ENCODE measurements around the gene PTPN3. TPM values are rescaled to one million over a fixed set of nuclear protein-coding genes. Genes with fewer than 3 reads are reported as not detected.

The PTPN3 gene
- polyA plus RNA-seq, 2 of the 4 experiments (the other 2 are of a cell fraction) = 8.9 to 20.3 TPM

DNA sequence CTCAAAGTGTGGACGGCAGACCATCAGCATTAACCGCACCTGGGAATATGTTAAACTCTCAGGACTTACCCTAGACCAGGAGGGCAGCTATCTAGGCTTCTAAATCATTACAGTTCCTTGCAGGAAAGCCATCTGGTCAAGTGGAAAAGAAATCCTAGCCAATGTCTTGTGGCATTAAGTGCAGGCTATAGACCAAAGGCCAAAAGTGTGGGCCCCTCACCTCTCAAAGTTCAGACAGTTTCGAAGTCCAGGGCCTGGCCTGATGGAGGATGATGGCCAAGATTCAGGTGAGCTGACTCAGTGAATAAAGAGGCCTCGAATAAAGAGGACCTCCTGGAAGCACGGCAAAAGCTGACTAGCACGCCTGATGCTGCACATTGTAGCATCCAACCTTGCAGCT lies 24.0 kb upstream of the PTPN3 start:
- POLR2A ChIA-PET = no interaction called here
- CTCF ChIA-PET = interaction anchor here (0.8 to 13.4 kb wide), 15 partner anchors 9 to 339 kb away, joined by 3 to 88 read pairs (median 4); partner anchors contain the start of gene PTPN3
- FAIRE-seq = no peak

DNA sequence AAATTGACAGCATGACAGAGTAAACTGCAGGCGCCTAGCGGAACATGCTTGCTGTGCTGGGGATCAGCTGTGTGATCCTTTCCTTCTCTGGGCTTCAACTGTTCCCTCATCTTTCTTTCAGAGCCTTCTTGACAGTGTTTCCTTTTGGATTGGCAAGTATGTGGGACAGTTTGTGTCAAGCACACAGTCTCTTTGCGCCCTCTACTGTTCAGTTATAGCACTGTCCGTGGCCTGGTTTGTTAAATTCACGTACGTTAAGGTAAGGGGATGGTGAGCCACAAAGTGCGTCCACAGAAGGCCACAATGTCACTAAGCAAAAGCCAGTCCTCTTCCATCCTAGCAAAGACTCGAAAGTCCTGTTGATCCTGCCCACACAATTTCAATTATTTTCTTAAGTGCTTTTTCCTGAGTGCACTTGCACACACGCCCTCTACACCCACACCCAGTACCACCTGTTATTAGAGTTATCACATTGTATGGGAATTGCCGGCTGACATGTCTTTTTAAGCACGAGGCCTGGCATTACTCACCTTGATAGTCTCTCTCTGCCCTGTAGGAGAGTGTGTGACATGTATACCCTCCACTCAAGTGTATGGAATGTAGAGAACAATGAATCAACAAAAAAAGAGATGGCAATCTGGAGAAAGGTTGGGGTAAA lies 22.5 kb upstream of the PTPN3 start:
- peak; percentile 81 for DNase-seq (ENCODE audit: low read depth in 1 of 2, low spot score in 1 of 2)
- Histone ChIP-seq H3K9me3 (no peaks in the 10 kb centered on the region), H3K4me3 (no peak overlapping the region), H3K4me2 (no peak overlapping the region), H3K27ac (no peak overlapping the region), H3K4me1 (no peaks in the 10 kb centered on the region; the same call in 2 of the 3 replicates)
- POLR2A ChIA-PET = no interaction called here
- ATAC-seq = peak; percentile 95 to 98
- peak; percentile 94 for FAIRE-seq
- CTCF ChIA-PET = interaction anchor here (0.6 to 13.4 kb wide), 36 partner anchors 8 to 581 kb away, joined by 3 to 88 read pairs (median 4); partner anchors contain the start of gene PTPN3
- no peak for TF ChIP-seq EP300 (IDR thresholded peaks at IDR 0.05)
- peak; percentile 96 to 97 for TF ChIP-seq RAD21 (conservative IDR thresholded peaks at IDR 0.05 in 1 of 2, IDR thresholded peaks at IDR 0.05 in 1 of 2)
- TF ChIP-seq, protein P1, sequence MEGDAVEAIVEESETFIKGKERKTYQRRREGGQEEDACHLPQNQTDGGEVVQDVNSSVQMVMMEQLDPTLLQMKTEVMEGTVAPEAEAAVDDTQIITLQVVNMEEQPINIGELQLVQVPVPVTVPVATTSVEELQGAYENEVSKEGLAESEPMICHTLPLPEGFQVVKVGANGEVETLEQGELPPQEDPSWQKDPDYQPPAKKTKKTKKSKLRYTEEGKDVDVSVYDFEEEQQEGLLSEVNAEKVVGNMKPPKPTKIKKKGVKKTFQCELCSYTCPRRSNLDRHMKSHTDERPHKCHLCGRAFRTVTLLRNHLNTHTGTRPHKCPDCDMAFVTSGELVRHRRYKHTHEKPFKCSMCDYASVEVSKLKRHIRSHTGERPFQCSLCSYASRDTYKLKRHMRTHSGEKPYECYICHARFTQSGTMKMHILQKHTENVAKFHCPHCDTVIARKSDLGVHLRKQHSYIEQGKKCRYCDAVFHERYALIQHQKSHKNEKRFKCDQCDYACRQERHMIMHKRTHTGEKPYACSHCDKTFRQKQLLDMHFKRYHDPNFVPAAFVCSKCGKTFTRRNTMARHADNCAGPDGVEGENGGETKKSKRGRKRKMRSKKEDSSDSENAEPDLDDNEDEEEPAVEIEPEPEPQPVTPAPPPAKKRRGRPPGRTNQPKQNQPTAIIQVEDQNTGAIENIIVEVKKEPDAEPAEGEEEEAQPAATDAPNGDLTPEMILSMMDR (IDR thresholded peaks at IDR 0.05) = peak; percentile 95
- peak; percentile 89 for TF ChIP-seq SMC3 (IDR thresholded peaks at IDR 0.05)
- whole genome bisulfite sequencing (ENCODE audit: missing lambda C conversion rate) = 13% methylated on average over 11 of the region's 11 CpGs

More for the DNA sequence above, 24.0 kb upstream of the PTPN3 start:
- Histone ChIP-seq H3K4me1 (no peaks in the 10 kb centered on the region; the same call in 2 of the 3 replicates), H3K4me2 (no peak overlapping the region), H3K4me3 (no peak overlapping the region), H3K9me3 (no peaks in the 10 kb centered on the region), H3K27ac (no peak overlapping the region)
- 57% methylated on average over 6 of the region's 6 CpGs for WGBS (ENCODE audit: missing lambda C conversion rate)
- TF ChIP-seq TFCP2L1 (CRISPR knock-in tag; IDR thresholded peaks at IDR 0.05) = no peak
- no peak for TF ChIP-seq NR3C1 (IDR thresholded peaks at IDR 0.05)
- no peak for TF ChIP-seq CHD4 (IDR thresholded peaks at IDR 0.05; ENCODE audit: borderline replicate concordance)
- TF ChIP-seq, protein P2, sequence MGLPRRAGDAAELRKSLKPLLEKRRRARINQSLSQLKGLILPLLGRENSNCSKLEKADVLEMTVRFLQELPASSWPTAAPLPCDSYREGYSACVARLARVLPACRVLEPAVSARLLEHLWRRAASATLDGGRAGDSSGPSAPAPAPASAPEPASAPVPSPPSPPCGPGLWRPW (IDR thresholded peaks at IDR 0.05) = no peak
- TF ChIP-seq, protein P3, sequence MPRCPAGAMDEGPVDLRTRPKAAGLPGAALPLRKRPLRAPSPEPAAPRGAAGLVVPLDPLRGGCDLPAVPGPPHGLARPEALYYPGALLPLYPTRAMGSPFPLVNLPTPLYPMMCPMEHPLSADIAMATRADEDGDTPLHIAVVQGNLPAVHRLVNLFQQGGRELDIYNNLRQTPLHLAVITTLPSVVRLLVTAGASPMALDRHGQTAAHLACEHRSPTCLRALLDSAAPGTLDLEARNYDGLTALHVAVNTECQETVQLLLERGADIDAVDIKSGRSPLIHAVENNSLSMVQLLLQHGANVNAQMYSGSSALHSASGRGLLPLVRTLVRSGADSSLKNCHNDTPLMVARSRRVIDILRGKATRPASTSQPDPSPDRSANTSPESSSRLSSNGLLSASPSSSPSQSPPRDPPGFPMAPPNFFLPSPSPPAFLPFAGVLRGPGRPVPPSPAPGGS (IDR thresholded peaks at IDR 0.05) = no peak
- no peak for TF ChIP-seq HDAC2 (IDR thresholded peaks at IDR 0.05)
- no peak for TF ChIP-seq POLR2AphosphoS2 (conservative IDR thresholded peaks at IDR 0.05; ENCODE audit: low read length)
- TF ChIP-seq MAZ (IDR thresholded peaks at IDR 0.05; ENCODE audit: borderline replicate concordance, low read depth, low read length) = no peak
- TF ChIP-seq ZNF302 (CRISPR knock-in tag; IDR thresholded peaks at IDR 0.05) = no peak
- TF ChIP-seq FOSB (CRISPR knock-in tag; IDR thresholded peaks at IDR 0.05) = no peak
- DNase-seq (ENCODE audit: low read depth in 1 of 2, low spot score in 1 of 2) = no peak
- no peak for ATAC-seq

DNA sequence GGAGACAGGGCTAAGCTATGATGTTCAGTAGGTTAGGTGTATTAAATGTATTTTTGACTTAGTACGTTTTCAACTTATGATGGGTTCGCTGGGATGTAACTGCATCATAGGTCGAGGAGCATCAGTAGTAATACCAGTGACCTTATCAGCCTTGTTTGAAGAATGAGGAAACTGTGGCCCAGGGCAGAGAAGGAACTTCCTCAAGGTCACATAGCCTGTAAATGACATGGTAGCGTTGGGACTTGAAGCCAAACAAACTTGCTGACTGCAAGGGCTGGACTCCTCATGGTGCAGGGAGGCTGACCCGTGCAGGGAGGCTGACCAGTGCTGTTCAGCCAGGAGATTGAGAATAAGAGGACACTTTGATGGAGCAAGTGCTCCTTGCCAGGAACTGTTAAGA lies 21.3 kb upstream of the PTPN3 start:
- Histone ChIP-seq H3K4me1 (no peaks in the 10 kb centered on the region; the same call in 2 of the 3 replicates), H3K9me3 (no peaks in the 10 kb centered on the region), H3K4me2 (no peak overlapping the region), H3K27ac (no peak overlapping the region), H3K4me3 (no peak overlapping the region)
- WGBS (ENCODE audit: missing lambda C conversion rate) = 58% methylated on average over 5 of the region's 5 CpGs
- ATAC-seq (no peak), DNase-seq (ENCODE audit: low read depth in 1 of 2, low spot score in 1 of 2) (no peak), FAIRE-seq (no peak)
- ChIA-PET CTCF (interaction anchor here (0.8 to 13.4 kb wide), 10 partner anchors 10 to 122 kb away, joined by 3 to 88 read pairs (median 8); partner anchors contain the start of gene PTPN3), POLR2A (interaction anchor here (0.6 kb wide), 1 partner anchor 682 kb away, joined by 3 read pairs; no protein-coding TSS in a partner anchor)
- TF ChIP-seq FOSL2 (IDR thresholded peaks at IDR 0.05) (no peak), FOSL2 (CRISPR knock-in tag; IDR thresholded peaks at IDR 0.05) (no peak), MYC (IDR thresholded peaks at IDR 0.05; ENCODE audit: borderline replicate concordance, low read length) (no peak), TP53 (CRISPR knock-in tag; IDR thresholded peaks at IDR 0.05) (no peak), RFX5 (IDR thresholded peaks at IDR 0.05) (no peak), CBX2 (IDR thresholded peaks at IDR 0.05; ENCODE audit: borderline replicate concordance, low read depth) (no peak), MAZ (IDR thresholded peaks at IDR 0.05; ENCODE audit: borderline replicate concordance, low read depth, low read length) (no peak), FOXS1 (CRISPR knock-in tag; IDR thresholded peaks at IDR 0.05) (no peak), RNF2 (IDR thresholded peaks at IDR 0.05; ENCODE audit: borderline replicate concordance, low read depth) (no peak)
- TF ChIP-seq, protein P2 (IDR thresholded peaks at IDR 0.05) = no peak
- TF ChIP-seq, protein P4, sequence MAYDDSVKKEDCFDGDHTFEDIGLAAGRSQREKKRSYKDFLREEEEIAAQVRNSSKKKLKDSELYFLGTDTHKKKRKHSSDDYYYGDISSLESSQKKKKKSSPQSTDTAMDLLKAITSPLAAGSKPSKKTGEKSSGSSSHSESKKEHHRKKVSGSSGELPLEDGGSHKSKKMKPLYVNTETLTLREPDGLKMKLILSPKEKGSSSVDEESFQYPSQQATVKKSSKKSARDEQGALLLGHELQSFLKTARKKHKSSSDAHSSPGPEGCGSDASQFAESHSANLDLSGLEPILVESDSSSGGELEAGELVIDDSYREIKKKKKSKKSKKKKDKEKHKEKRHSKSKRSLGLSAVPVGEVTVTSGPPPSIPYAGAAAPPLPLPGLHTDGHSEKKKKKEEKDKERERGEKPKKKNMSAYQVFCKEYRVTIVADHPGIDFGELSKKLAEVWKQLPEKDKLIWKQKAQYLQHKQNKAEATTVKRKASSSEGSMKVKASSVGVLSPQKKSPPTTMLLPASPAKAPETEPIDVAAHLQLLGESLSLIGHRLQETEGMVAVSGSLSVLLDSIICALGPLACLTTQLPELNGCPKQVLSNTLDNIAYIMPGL (CRISPR knock-in tag; IDR thresholded peaks at IDR 0.05; ENCODE audit: borderline replicate concordance) = no peak
